T-helper 1 cell treated with Interleukin-12 subunit alpha and Interleukin-12 subunit beta and Interleukin-4 antibody, amounts not matched to agents 30 μg/mL and 1 μg/mL, for 36 hours (primary cell): ENCODE measurements around the gene CPAMD8.
A peak's percentile ranks its signal among the peaks of the same experiment; 100 is the strongest.

Source experiments
- H3K27ac Mint-ChIP-seq: one replicate; pipeline ENCODE4 v1.8.0; 2021; ENCODE audit warnings: mild to moderate bottlenecking, mixed read lengths
- H3K27me3 Mint-ChIP-seq: one replicate; pipeline ENCODE4 v1.8.0; 2021; ENCODE audit warnings: low read depth, mixed read lengths
- H3K36me3 Mint-ChIP-seq: one replicate; pipeline ENCODE4 v1.8.0; 2021; ENCODE audit warnings: low read depth, mixed read lengths
- H3K4me1 Mint-ChIP-seq: one replicate; pipeline ENCODE4 v1.8.0; 2021; ENCODE audit warnings: low read depth, mixed read lengths
- H3K4me3 Mint-ChIP-seq: one replicate; pipeline ENCODE4 v1.8.0; 2021; ENCODE audit warnings: mild to moderate bottlenecking, moderate library complexity, mixed read lengths
- H3K9me3 Mint-ChIP-seq: one replicate; pipeline ENCODE4 v1.8.0; 2021; ENCODE audit warnings: mixed read lengths

The CPAMD8 gene

GRCh38 chr19:16917401-16917800 is 109.2 kb downstream of the CPAMD8 start:
- Mint-ChIP-seq H3K27me3 (no peaks in the 10 kb centered on the region), H3K9me3 (peaks cover 24% of the 10 kb centered on the region)

GRCh38 chr19:16915734-16916133 is 110.9 kb downstream of the CPAMD8 start:
- no peak overlapping the region for H3K4me3 Mint-ChIP-seq
- no peak overlapping the region for H3K27ac Mint-ChIP-seq
- H3K27me3 Mint-ChIP-seq: no peaks in the 10 kb centered on the region
- H3K9me3 Mint-ChIP-seq: peaks cover 32% of the 10 kb centered on the region
- no peaks in the 10 kb centered on the region for H3K4me1 Mint-ChIP-seq
- no peaks in the 10 kb centered on the region for H3K36me3 Mint-ChIP-seq

More at GRCh38 chr19:16917401-16917800, 109.2 kb downstream of the CPAMD8 start:
- Mint-ChIP-seq H3K4me3 (no peak overlapping the region), H3K4me1 (no peaks in the 10 kb centered on the region), H3K36me3 (no peaks in the 10 kb centered on the region), H3K27ac (no peak overlapping the region)

- Mint-ChIP-seq H3K27ac (no peak overlapping the region), H3K4me1 (no peaks in the 10 kb centered on the region), H3K36me3 (no peaks in the 10 kb centered on the region), H3K27me3 (no peaks in the 10 kb centered on the region), H3K9me3 (peaks cover 36% of the 10 kb centered on the region), H3K4me3 (no peak overlapping the region)
Observed at GRCh38 chr19:16915135-16915534, 111.5 kb downstream of the CPAMD8 start.

- Mint-ChIP-seq H3K27ac (no peak overlapping the region), H3K9me3 (peaks cover 30% of the 10 kb centered on the region), H3K4me3 (no peak overlapping the region), H3K36me3 (no peaks in the 10 kb centered on the region), H3K4me1 (no peaks in the 10 kb centered on the region), H3K27me3 (no peaks in the 10 kb centered on the region)
Observed at GRCh38 chr19:16914421-16914820, 112.2 kb downstream of the CPAMD8 start.

- Mint-ChIP-seq H3K9me3 (peaks cover 27% of the 10 kb centered on the region), H3K27me3 (no peaks in the 10 kb centered on the region), H3K4me3 (no peak overlapping the region), H3K4me1 (no peaks in the 10 kb centered on the region), H3K27ac (no peak overlapping the region), H3K36me3 (no peaks in the 10 kb centered on the region)
Observed at GRCh38 chr19:16912780-16913179, 113.8 kb downstream of the CPAMD8 start.

- Mint-ChIP-seq H3K9me3 (peaks cover 24% of the 10 kb centered on the region), H3K27me3 (no peaks in the 10 kb centered on the region), H3K4me1 (no peaks in the 10 kb centered on the region), H3K36me3 (no peaks in the 10 kb centered on the region), H3K27ac (no peak overlapping the region), H3K4me3 (no peak overlapping the region)
Observed at GRCh38 chr19:16911046-16911445, 115.6 kb downstream of the CPAMD8 start.

GRCh38 chr19:16908759-16909158 is 117.9 kb downstream of the CPAMD8 start:
- no peak overlapping the region for H3K27ac Mint-ChIP-seq
- no peaks in the 10 kb centered on the region for H3K4me1 Mint-ChIP-seq
- no peak overlapping the region for H3K4me3 Mint-ChIP-seq

GRCh38 chr19:16904599-16904998 is 122.0 kb downstream of the CPAMD8 start:
- Mint-ChIP-seq H3K27me3 (no peaks in the 10 kb centered on the region), H3K4me1 (peaks cover 4% of the 10 kb centered on the region), H3K9me3 (no peaks in the 10 kb centered on the region), H3K27ac (no peak overlapping the region), H3K36me3 (no peaks in the 10 kb centered on the region), H3K4me3 (no peak overlapping the region)

More at GRCh38 chr19:16908759-16909158, 117.9 kb downstream of the CPAMD8 start:
- H3K27me3 Mint-ChIP-seq: no peaks in the 10 kb centered on the region
- peaks cover 24% of the 10 kb centered on the region for H3K9me3 Mint-ChIP-seq
- no peaks in the 10 kb centered on the region for H3K36me3 Mint-ChIP-seq

GRCh38 chr19:16903347-16903746 is 123.3 kb downstream of the CPAMD8 start:
- peaks cover 5% of the 10 kb centered on the region for H3K27me3 Mint-ChIP-seq
- H3K4me1 Mint-ChIP-seq: peaks cover 13% of the 10 kb centered on the region
- no peak overlapping the region for H3K4me3 Mint-ChIP-seq
- H3K36me3 Mint-ChIP-seq: no peaks in the 10 kb centered on the region
- no peak overlapping the region for H3K27ac Mint-ChIP-seq
- no peaks in the 10 kb centered on the region for H3K9me3 Mint-ChIP-seq

- no peak overlapping the region for H3K27ac Mint-ChIP-seq
- no peak overlapping the region for H3K4me3 Mint-ChIP-seq
Observed at GRCh38 chr19:16902545-16902944, 124.1 kb downstream of the CPAMD8 start.

GRCh38 chr19:16901491-16902175 is 125.0 kb downstream of the CPAMD8 start:
- Mint-ChIP-seq H3K4me1 (peaks cover 14% of the 10 kb centered on the region), H3K4me3 (no peak overlapping the region), H3K27me3 (peaks cover 8% of the 10 kb centered on the region), H3K9me3 (no peaks in the 10 kb centered on the region), H3K27ac (no peak overlapping the region), H3K36me3 (no peaks in the 10 kb centered on the region)

More at GRCh38 chr19:16902545-16902944, 124.1 kb downstream of the CPAMD8 start:
- Mint-ChIP-seq H3K27me3 (peaks cover 8% of the 10 kb centered on the region), H3K4me1 (peaks cover 14% of the 10 kb centered on the region), H3K36me3 (no peaks in the 10 kb centered on the region), H3K9me3 (no peaks in the 10 kb centered on the region)

- Mint-ChIP-seq H3K27ac (peak overlapping the region; percentile 31), H3K4me1 (peaks cover 14% of the 10 kb centered on the region), H3K9me3 (no peaks in the 10 kb centered on the region), H3K4me3 (peak overlapping the region; percentile 25), H3K27me3 (peaks cover 19% of the 10 kb centered on the region), H3K36me3 (no peaks in the 10 kb centered on the region)
Observed at GRCh38 chr19:16899566-16900075, 127.0 kb downstream of the CPAMD8 start.

GRCh38 chr19:16898361-16899015 is 128.1 kb downstream of the CPAMD8 start:
- Mint-ChIP-seq H3K36me3 (no peaks in the 10 kb centered on the region), H3K9me3 (no peaks in the 10 kb centered on the region), H3K4me3 (peak overlapping the region; percentile 70), H3K4me1 (peaks cover 16% of the 10 kb centered on the region), H3K27ac (peak overlapping the region; percentile 76), H3K27me3 (peaks cover 25% of the 10 kb centered on the region)

GRCh38 chr19:16897856-16898161 is 128.8 kb downstream of the CPAMD8 start:
- no peaks in the 10 kb centered on the region for H3K9me3 Mint-ChIP-seq
- peak overlapping the region; percentile 25 for H3K4me3 Mint-ChIP-seq
- peaks cover 29% of the 10 kb centered on the region for H3K27me3 Mint-ChIP-seq
- H3K27ac Mint-ChIP-seq: peak overlapping the region; percentile 76
- peaks cover 19% of the 10 kb centered on the region for H3K4me1 Mint-ChIP-seq
- no peaks in the 10 kb centered on the region for H3K36me3 Mint-ChIP-seq
